Stimulated activated naive B cell treated with anti-CD40 and anti-IgM and Interleukin-4, amounts not matched to agents 10 μg/mL and 1 μg/mL and 100 μg/mL, for 72 hours (primary cell): Measurements from ENCODE around the gene LRRC63.
A peak's percentile ranks its signal among the peaks of the same experiment; 100 is the strongest.
"Not testable (repeated sequence)": the region's sequence is repeated elsewhere in the genome, so short reads cannot be mapped to it uniquely, and the experiment has no call there.

Experiments used
- ATAC-seq, 2 donors: fragments of 150-1000 bp; cut with Tn5 transposase; replicated peaks; 2 replicates each; pipeline ENCODE4 v1.10.0; 2021; ENCODE audit warnings: moderate library complexity in 1 of 2
- DNase-seq: peaks from one replicate; pipeline ENCODE4 v3.0.0; 2021
- H3K27ac Mint-ChIP-seq: one replicate; pipeline ENCODE4 v1.8.0; 2022; ENCODE audit warnings: mild to moderate bottlenecking, mixed read lengths
- H3K27me3 Mint-ChIP-seq, 2 donors: one replicate each; pipeline ENCODE4 v1.8.0; 2022; ENCODE audit warnings: mixed read lengths in 2 of 2
- H3K36me3 Mint-ChIP-seq, 2 donors: one replicate each; pipeline ENCODE4 v1.8.0; 2022; ENCODE audit warnings: mixed read lengths in 2 of 2, mild to moderate bottlenecking in 1 of 2
- H3K4me1 Mint-ChIP-seq, 2 donors: one replicate each; pipeline ENCODE4 v1.8.0; 2022; ENCODE audit warnings: mixed read lengths in 2 of 2, mild to moderate bottlenecking in 1 of 2
- H3K4me3 Mint-ChIP-seq, 2 donors: one replicate each; pipeline ENCODE4 v1.8.0; 2022; ENCODE audit warnings: mild to moderate bottlenecking in 2 of 2, mixed read lengths in 2 of 2, moderate library complexity in 1 of 2
- H3K9me3 Mint-ChIP-seq, 2 donors: one replicate each; pipeline ENCODE4 v1.8.0; 2022; ENCODE audit warnings: mixed read lengths in 2 of 2, mild to moderate bottlenecking in 1 of 2

The LRRC63 gene

DNA sequence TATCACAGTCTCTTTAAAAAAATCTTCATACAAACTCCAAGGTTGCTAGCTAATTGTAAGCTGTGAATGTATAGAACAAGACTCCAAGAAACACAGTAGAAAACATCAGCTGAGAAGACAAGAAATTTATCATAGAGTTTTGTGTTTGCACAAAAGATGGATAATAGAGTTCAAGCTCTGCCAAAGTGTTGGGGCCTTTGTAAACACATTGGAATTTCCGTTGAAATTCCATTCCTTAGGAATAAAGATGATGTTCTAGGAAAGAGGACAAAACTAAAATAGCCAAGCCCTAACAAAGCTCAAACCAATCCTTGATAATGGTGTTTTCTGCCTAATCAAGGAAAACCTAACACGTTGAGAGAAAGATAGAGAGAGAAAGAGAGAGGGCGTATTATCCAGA, 20.6 kb downstream of the LRRC63 start:
- Mint-ChIP-seq H3K9me3 (peaks cover 26 to 32% of the 10 kb centered on the region in 2 donors), H3K36me3 (peaks cover 14 to 30% of the 10 kb centered on the region in 2 donors)

GRCh38 chr13:46235286-46235685, 23.6 kb downstream of the LRRC63 start:
- Mint-ChIP-seq H3K4me3 (no peak overlapping the region), H3K27me3 (peaks cover 0 to 4% of the 10 kb centered on the region in 2 donors)

More for the DNA sequence above, 20.6 kb downstream of the LRRC63 start:
- ATAC-seq (no peak), DNase-seq (no peak)
- H3K4me1 Mint-ChIP-seq = no peaks in the 10 kb centered on the region
- no peaks in the 10 kb centered on the region for H3K27me3 Mint-ChIP-seq
- H3K4me3 Mint-ChIP-seq = no peak overlapping the region
- no peak overlapping the region for H3K27ac Mint-ChIP-seq

GRCh38 chr13:46265292-46265691, 53.6 kb downstream of the LRRC63 start:
- ATAC-seq = peak in 1 of 2 donors; percentile 36

More at GRCh38 chr13:46235286-46235685, 23.6 kb downstream of the LRRC63 start:
- peaks cover 0 to 7% of the 10 kb centered on the region in 2 donors for H3K4me1 Mint-ChIP-seq
- no peak overlapping the region for H3K27ac Mint-ChIP-seq
- DNase-seq = no peak
- peaks cover 11 to 25% of the 10 kb centered on the region in 2 donors for H3K36me3 Mint-ChIP-seq
- ATAC-seq = no peak
- peaks cover 30 to 33% of the 10 kb centered on the region in 2 donors for H3K9me3 Mint-ChIP-seq

GRCh38 chr13:46267166-46267565, 55.4 kb downstream of the LRRC63 start:
- Mint-ChIP-seq H3K9me3 (no peaks in the 10 kb centered on the region), H3K4me3 (no peak overlapping the region), H3K27me3 (peaks cover 0 to 5% of the 10 kb centered on the region in 2 donors), H3K4me1 (no peaks in the 10 kb centered on the region), H3K27ac (no peak overlapping the region), H3K36me3 (no peaks in the 10 kb centered on the region)
- DNase-seq (no peak), ATAC-seq (no peak)

More at GRCh38 chr13:46265292-46265691, 53.6 kb downstream of the LRRC63 start:
- Mint-ChIP-seq H3K36me3 (no peaks in the 10 kb centered on the region), H3K9me3 (no peaks in the 10 kb centered on the region), H3K27ac (no peak overlapping the region), H3K4me3 (no peak overlapping the region), H3K4me1 (no peaks in the 10 kb centered on the region), H3K27me3 (peaks cover 0 to 5% of the 10 kb centered on the region in 2 donors)
- no peak for DNase-seq

DNA sequence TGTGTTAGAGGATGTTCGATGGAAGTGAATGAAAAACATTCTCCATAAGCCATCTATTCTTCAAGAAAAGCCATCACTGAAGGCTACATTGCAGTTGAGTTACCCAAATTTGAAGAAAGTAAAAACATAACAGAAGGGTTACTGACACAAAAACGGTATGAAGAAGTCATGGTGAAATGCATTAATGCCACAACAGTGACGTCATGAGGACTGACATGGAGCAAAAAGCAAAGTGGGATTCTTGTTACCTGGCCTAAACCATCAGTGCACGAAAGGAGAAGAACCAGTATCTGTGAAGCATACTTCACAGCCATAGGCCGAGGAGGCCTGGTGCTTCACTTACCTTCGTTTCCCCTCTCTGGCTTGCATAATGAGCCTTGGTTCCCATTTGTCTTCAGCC, 58.7 kb downstream of the LRRC63 start:
- no peak overlapping the region for H3K4me3 Mint-ChIP-seq
- H3K36me3 Mint-ChIP-seq = no peaks in the 10 kb centered on the region
- no peak for DNase-seq
- H3K27me3 Mint-ChIP-seq = no peaks in the 10 kb centered on the region
- no peaks in the 10 kb centered on the region for H3K9me3 Mint-ChIP-seq
- no peak overlapping the region for H3K27ac Mint-ChIP-seq
- no peaks in the 10 kb centered on the region for H3K4me1 Mint-ChIP-seq
- no peak for ATAC-seq

- Mint-ChIP-seq H3K27ac (no peak overlapping the region), H3K4me3 (no peak overlapping the region), H3K9me3 (no peaks in the 10 kb centered on the region), H3K36me3 (no peaks in the 10 kb centered on the region), H3K27me3 (no peaks in the 10 kb centered on the region), H3K4me1 (peaks cover 0 to 4% of the 10 kb centered on the region in 2 donors)
- DNase-seq = no peak
- ATAC-seq = no peak
Measured at GRCh38 chr13:46274094-46274698, 62.5 kb downstream of the LRRC63 start.

- Mint-ChIP-seq H3K27ac (no peak overlapping the region), H3K4me1 (peaks cover 0 to 4% of the 10 kb centered on the region in 2 donors), H3K36me3 (no peaks in the 10 kb centered on the region), H3K9me3 (no peaks in the 10 kb centered on the region), H3K27me3 (no peaks in the 10 kb centered on the region), H3K4me3 (no peak overlapping the region)
- ATAC-seq (peak; percentile 70 to 76), DNase-seq (no peak)
Measured at GRCh38 chr13:46278474-46278873, 66.7 kb downstream of the LRRC63 start.

DNA sequence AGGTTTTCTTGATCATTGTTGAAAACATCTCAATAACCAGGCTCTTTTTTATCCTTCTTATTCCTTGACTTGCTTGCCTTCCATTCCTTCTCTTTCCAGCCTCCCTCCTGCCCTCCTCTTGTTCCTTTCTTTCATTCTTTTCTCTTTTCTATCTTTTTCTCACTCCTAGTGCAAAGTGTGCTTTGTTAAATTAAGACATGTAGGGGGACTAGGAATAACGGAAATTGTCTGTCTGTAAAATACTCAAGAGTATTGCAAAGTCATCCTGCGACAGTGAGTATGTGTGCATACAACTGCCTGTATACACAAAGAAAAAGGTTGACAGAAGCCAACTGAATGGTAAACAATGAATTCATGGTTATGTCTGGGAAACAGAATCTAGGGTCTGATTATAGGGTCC, 70.1 kb downstream of the LRRC63 start:
- Mint-ChIP-seq H3K4me1 (peaks cover 0 to 4% of the 10 kb centered on the region in 2 donors), H3K9me3 (no peaks in the 10 kb centered on the region), H3K36me3 (no peaks in the 10 kb centered on the region), H3K4me3 (no peak overlapping the region), H3K27me3 (no peaks in the 10 kb centered on the region), H3K27ac (no peak overlapping the region)
- ATAC-seq (no peak), DNase-seq (no peak)

DNA sequence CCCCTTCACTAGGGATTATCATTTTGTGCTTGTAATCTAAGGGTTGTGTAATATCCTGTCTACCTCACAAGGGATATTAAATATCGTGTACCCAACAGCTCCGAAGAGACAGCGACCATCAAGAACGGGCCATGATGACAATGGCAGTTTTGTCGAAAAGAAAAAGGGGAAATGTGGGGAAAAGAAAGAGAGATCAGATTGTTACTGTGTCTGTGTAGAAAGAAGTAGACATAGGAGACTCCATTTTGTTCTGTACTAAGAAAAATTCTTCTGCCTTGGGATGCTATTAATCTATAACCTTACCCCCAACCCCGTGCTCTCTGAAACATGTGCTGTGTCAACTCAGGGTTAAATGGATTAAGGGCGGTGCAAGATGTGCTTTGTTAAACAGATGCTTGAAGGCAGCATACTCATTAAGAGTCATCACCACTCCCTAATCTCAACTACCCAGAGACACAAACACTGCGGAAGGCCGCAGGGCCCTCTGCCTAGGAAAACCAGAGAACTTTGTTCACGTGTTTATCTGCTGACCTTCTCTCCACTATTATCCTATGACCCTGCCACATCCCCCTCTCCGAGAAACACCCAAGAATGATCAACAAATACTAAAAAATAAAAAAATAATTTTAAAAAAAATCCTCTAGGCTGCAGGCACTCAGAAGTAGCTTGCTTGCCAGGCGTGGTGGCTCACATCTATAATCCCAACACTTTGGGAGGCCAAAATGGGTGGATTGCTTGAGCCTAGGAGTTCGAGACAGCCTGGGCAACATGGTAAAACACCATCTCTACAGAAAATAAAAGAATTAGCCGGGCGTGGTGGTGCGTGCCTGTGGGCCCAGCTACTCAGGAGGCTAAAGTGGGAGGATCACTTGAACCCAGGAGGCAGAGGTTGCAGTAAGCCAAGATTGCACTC, 72.4 kb downstream of the LRRC63 start:
- not testable (repeated sequence) for H3K9me3 Mint-ChIP-seq, H3K4me1 Mint-ChIP-seq, H3K4me3 Mint-ChIP-seq, H3K27me3 Mint-ChIP-seq, ATAC-seq, H3K27ac Mint-ChIP-seq, DNase-seq, H3K36me3 Mint-ChIP-seq

- peaks cover 0 to 3% of the 10 kb centered on the region in 2 donors for H3K4me1 Mint-ChIP-seq
- DNase-seq (no peak), ATAC-seq (no peak)
- no peaks in the 10 kb centered on the region for H3K27me3 Mint-ChIP-seq
- H3K36me3 Mint-ChIP-seq = no peaks in the 10 kb centered on the region
- H3K27ac Mint-ChIP-seq = no peak overlapping the region
- H3K4me3 Mint-ChIP-seq = no peak overlapping the region
- no peaks in the 10 kb centered on the region for H3K9me3 Mint-ChIP-seq
Measured at GRCh38 chr13:46286972-46287371, 75.2 kb downstream of the LRRC63 start.

GRCh38 chr13:46288570-46289259, 77.0 kb downstream of the LRRC63 start:
- Mint-ChIP-seq H3K27ac (no peak overlapping the region), H3K4me1 (peaks cover 0 to 7% of the 10 kb centered on the region in 2 donors), H3K27me3 (no peaks in the 10 kb centered on the region), H3K36me3 (no peaks in the 10 kb centered on the region), H3K9me3 (no peaks in the 10 kb centered on the region), H3K4me3 (no peak overlapping the region)
- ATAC-seq (peak; percentile 86 to 94), DNase-seq (peak; percentile 13)

DNA sequence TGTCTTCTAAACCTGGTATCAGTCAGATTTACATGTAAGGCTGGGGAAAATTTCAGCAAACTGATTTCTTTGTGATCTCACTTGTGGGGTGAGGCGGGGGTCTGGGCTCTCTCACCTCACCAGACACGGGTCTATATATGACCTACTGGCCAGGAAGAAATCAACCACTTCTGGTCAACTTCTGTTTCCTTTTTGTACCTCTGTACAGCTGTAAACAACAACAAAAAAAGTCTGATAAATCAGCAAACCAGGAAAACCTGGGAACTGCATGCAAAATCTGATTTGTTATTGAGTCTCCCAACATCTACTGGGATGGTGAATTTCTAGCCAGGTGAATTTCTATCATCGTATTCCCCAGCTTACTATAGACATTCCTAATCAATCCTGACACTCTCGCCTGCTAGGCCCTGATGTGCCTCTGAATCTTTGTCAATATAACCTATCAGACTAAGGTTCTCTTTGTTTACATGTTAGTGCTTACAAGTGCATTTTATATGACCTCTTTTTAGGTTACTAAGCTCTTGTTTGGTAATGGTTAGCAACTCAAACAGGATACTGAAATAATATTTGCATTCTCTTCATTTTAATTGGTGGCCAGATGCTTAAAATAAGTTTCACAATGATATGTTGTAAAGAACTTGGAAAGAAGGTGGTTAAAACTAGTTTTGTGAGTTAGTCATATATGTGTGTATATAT, 77.7 kb downstream of the LRRC63 start:
- Mint-ChIP-seq H3K9me3 (no peaks in the 10 kb centered on the region), H3K27ac (no peak overlapping the region), H3K27me3 (no peaks in the 10 kb centered on the region), H3K4me1 (peaks cover 0 to 7% of the 10 kb centered on the region in 2 donors), H3K4me3 (no peak overlapping the region), H3K36me3 (no peaks in the 10 kb centered on the region)
- DNase-seq = no peak
- no peak for ATAC-seq

GRCh38 chr13:46290434-46290833, 78.7 kb downstream of the LRRC63 start:
- H3K4me3 Mint-ChIP-seq = no peak overlapping the region
- peaks cover 4 to 8% of the 10 kb centered on the region in 2 donors for H3K4me1 Mint-ChIP-seq
- ATAC-seq = no peak
- no peak overlapping the region for H3K27ac Mint-ChIP-seq
- H3K9me3 Mint-ChIP-seq = no peaks in the 10 kb centered on the region
- no peaks in the 10 kb centered on the region for H3K36me3 Mint-ChIP-seq
- no peaks in the 10 kb centered on the region for H3K27me3 Mint-ChIP-seq
- no peak for DNase-seq

DNA sequence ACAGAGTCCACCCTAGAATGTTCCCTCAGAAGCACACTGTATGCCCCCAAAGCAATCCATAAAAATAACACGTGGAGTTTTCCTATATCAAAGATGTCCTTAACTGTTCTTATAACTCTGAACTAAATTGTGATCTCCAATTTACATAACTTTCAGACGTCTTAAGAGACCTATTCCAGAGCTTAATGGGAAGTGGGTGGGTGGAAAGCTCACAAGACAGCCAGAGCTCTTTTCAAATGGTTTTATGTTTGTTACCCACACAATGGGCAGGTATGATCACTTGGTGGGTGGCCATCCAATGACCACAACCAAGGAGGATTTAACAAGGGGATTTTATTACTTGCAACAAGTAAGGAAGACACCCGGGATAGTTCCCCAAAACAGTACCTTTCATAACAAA, 81.7 kb downstream of the LRRC63 start:
- DNase-seq = no peak
- Mint-ChIP-seq H3K4me1 (peaks cover 18 to 23% of the 10 kb centered on the region in 2 donors), H3K27ac (no peak overlapping the region), H3K9me3 (no peaks in the 10 kb centered on the region), H3K36me3 (no peaks in the 10 kb centered on the region), H3K27me3 (no peaks in the 10 kb centered on the region), H3K4me3 (no peak overlapping the region)
- no peak for ATAC-seq
